AG09319 (cell line): ENCODE data around the gene MYOM1.

ENCODE experiments used
- DNase-seq: peaks from one replicate; pipeline ENCODE4 v3.0.0-alpha.2; 2010; ENCODE audit warnings: low read depth; ENCODE audit errors: extremely low read depth
- TF ChIP-seq, protein P1 (sequence below): IDR thresholded peaks from 2 replicates; pipeline ENCODE4 v1.5.1; 2011; ENCODE audit warnings: low read depth, mild to moderate bottlenecking, inconsistent platforms, low read length, moderate library complexity

The MYOM1 gene

DNA sequence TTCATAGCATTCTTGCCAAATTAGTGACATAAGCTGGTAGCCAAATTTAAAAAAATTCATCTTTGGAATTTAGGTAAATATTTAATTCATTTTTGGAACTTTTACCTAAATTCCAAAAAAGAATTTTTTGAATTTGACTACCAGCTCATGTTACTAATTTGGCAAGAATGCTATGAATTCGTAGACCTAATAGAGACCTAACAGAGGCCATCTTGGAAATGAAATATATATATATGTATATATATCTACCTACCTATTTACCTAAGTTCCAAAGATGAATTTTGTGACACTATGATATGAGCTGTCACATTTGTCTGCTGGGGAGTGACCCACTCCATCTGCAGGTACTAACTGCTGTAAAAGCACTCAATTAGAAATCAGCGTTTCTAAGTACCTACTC, 65.6 kb downstream of the MYOM1 start:
- DNase-seq: no peak
- TF ChIP-seq, protein P1, sequence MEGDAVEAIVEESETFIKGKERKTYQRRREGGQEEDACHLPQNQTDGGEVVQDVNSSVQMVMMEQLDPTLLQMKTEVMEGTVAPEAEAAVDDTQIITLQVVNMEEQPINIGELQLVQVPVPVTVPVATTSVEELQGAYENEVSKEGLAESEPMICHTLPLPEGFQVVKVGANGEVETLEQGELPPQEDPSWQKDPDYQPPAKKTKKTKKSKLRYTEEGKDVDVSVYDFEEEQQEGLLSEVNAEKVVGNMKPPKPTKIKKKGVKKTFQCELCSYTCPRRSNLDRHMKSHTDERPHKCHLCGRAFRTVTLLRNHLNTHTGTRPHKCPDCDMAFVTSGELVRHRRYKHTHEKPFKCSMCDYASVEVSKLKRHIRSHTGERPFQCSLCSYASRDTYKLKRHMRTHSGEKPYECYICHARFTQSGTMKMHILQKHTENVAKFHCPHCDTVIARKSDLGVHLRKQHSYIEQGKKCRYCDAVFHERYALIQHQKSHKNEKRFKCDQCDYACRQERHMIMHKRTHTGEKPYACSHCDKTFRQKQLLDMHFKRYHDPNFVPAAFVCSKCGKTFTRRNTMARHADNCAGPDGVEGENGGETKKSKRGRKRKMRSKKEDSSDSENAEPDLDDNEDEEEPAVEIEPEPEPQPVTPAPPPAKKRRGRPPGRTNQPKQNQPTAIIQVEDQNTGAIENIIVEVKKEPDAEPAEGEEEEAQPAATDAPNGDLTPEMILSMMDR: no peak

DNA sequence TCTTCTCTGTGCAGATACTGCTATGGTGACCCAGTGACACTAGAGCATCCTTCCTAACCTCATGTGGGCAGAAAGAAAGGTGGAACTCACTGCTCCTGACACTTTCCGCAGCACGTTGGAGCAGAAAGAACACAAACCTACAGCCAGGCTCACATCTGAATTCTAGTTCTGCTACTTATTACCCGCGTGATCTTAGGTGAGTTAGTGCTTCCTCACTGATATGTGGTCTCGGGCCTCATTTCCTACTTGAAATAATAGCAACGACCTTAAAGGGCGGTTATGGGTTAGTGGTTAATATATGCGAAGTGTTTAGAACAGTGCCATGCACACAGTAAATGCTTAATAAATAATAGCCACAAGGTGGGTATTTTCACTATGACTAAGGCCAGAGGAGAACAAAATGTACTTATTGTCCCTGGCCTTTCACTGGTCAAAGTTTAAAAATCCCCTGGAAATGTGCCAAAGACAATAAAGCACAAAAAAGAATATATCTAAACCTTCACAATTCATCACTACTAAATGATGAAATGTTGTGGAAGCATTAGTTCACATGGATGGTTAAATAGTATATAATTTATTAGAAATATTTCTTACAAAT, 66.6 kb downstream of the MYOM1 start:
- TF ChIP-seq, protein P1: no peak
- DNase-seq: no peak

DNA sequence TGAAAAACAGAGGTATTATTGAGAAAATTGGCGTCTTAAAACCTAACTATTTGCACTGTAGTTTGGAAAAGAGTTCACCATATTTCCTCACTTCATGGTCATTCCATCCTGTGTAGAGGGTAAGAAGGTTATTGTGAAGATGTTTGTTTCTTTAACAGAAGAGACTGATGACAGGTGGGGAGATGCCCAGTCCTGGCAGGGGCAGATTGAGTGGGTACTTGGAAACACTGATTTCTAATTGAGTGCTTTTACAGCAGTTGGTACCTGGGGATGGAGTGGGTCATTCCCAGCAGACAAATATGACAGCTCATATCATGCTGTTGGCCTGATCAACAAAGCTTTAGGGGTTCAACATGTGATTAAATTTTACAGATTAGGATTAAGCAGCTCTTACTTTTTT, 67.5 kb downstream of the MYOM1 start:
- DNase-seq: no peak
- TF ChIP-seq, protein P1: no peak

DNA sequence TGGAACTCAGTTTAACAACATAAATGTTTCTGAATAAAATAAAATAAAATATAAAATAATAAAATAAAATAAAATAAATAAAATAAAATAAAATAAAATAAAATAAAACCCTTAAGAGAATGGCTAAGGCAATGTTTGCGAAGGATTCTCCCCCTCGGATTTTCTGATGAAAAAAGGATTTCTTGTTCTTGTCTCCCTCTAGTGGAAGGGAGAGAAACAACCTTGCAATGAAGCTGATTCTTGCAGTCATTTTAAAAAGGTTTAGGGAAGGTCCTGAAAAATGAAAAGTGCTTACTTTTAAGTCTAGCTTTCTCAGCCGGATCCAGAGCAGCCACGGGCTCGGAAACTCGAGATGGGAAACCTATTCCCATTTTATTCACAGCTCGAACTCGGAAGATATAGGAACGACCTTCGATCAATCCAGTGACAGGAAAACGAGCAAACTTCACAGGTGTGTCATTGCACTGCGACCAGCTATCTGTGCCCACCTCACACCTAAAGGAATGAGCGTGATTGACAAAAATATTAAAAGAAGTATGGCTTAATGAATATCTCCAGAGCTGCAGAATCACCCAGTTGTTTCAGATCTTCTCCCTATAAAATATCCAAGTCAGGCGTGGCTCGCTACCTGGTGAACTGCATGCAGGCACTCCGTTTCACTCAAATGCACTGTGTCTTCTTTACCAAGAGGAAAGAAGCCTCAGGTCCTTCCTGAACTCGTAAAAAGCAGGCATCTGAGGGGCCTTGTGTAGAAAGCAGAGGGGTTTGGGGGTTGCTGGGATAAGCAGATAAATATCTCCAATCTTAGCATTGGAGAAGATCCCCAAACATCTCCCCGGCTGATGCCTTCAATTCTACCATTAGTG, 68.1 kb downstream of the MYOM1 start:
- DNase-seq: no peak
- TF ChIP-seq, protein P1: peak; percentile 74

DNA sequence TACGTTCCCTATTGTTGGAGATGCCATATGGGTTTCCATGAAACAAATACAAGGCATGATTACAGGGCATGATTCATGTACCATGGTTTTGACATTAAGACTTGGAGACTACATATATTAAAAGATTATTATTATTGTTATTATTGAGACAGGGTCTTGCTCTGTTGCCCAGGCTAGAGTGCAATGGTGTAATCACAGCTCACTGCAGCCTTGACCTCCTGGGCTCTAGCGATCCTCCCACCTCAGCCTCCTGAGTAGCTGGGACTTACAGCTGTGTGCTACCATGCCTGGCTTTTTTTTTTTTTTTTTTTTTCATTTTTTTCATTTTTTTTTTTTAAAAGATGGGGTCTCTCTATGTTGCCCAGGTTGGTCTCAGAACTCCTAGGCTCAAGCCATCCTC, 69.1 kb downstream of the MYOM1 start:
- TF ChIP-seq, protein P1: no peak
- DNase-seq: no peak

DNA sequence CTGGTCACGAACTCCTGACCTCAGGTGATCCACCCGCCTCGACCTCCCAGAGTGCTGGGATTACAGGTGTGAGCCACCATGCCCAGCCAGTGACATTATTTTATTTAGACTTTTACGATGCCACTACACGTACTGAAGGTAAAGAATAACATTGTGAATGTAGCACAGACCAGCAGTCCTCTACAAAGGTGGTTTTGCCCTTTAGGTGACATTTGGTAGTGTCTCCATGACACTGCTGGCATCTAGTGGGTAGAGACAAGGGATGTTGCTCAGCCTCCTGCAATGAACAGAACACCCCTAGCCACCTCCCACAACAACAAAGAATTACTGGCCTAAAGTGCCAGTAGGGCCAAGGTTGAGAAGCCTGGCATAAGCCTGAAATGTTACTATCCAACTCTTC, 69.5 kb downstream of the MYOM1 start:
- TF ChIP-seq, protein P1: no peak
- no peak for DNase-seq

DNA sequence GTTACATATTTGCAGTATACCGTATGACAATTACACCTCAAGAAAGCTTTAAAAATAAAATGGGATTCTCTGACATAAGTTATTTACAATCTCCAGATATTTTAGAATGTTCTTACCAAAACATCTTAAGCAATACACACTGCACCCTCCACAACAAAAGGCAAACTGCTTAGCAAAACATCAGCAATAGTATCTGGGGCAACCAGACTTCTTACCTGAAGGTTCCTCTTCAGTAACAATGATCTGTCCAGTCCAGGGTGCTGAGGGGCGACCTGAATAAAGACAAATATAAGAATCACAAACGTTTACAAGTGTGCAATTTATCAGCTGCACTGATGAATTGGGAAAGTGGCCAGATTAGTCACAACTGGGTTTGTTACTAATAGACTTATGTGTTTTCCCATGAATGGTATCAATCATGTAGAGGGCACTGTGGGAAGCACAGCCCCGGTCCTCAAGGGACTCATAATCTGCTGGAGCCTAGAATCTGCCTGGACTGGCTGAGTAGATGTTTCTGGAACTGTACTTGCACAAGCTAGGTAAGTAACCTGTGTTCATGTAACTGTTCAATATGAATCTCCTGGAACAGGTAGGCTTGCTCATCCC, 70.7 kb downstream of the MYOM1 start:
- no peak for DNase-seq
- TF ChIP-seq, protein P1: no peak
